HepG2 (cell line): ENCODE data around the gene CNPY4. TPM values are rescaled to one million over a fixed set of nuclear protein-coding genes. Genes with fewer than 3 reads are reported as not detected.

Experiments
- CEBPG ChIP-seq: IDR thresholded peaks from 2 replicates; pipeline ENCODE4 v1.6.1; 2016
- DMAP1 ChIP-seq: IDR thresholded peaks from 2 replicates; pipeline ENCODE4 v1.6.1; 2016
- ELF1 ChIP-seq: sonication (generic); formaldehyde crosslinking; IDR thresholded peaks from 2 replicates; pipeline ENCODE4 v1.4.0; 2020; ENCODE audit warnings: missing genetic modification reagents
- ELF4 ChIP-seq: sonication (generic); formaldehyde crosslinking; IDR thresholded peaks from 2 replicates; pipeline ENCODE4 v1.5.0; 2020; ENCODE audit warnings: missing genetic modification reagents, mild to moderate bottlenecking, moderate library complexity, borderline replicate concordance
- FOSL1 ChIP-seq: sonication (generic); formaldehyde crosslinking; IDR thresholded peaks from 2 replicates; pipeline ENCODE4 v1.9.0; 2021; ENCODE audit warnings: missing genetic modification reagents, borderline replicate concordance
- HNRNPUL1 ChIP-seq: fragments of 200-400 bp; formaldehyde crosslinking; IDR thresholded peaks from 2 replicates; pipeline ENCODE4 v1.6.1; 2017; ENCODE audit warnings: low read depth, mild to moderate bottlenecking, low read length, moderate library complexity
- PHF5A ChIP-seq: IDR thresholded peaks from one replicate; pipeline ENCODE4 v1.6.1; 2018; ENCODE audit warnings: low read depth, missing genetic modification reagents; ENCODE audit not compliant: unreplicated experiment
- ZNF564 ChIP-seq: sonication (generic); formaldehyde crosslinking; IDR thresholded peaks from 2 replicates; pipeline ENCODE4 v1.8.1; 2023; ENCODE audit warnings: mild to moderate bottlenecking, missing genetic modification reagents
- ZNF670 ChIP-seq: sonication (generic); formaldehyde crosslinking; IDR thresholded peaks from 2 replicates; pipeline ENCODE4 v1.8.0; 2022; ENCODE audit warnings: mild to moderate bottlenecking, missing genetic modification reagents, borderline replicate concordance
- ZNF746 ChIP-seq: sonication (generic); formaldehyde crosslinking; IDR thresholded peaks from 2 replicates; pipeline ENCODE4 v1.8.0; 2022; ENCODE audit warnings: mild to moderate bottlenecking, missing genetic modification reagents
- ZNF75D ChIP-seq: sonication (generic); formaldehyde crosslinking; IDR thresholded peaks from 2 replicates; pipeline ENCODE4 v1.8.1; 2023; ENCODE audit warnings: missing genetic modification reagents, mild to moderate bottlenecking, borderline replicate concordance
- ZNF850 ChIP-seq: sonication (generic); formaldehyde crosslinking; conservative IDR thresholded peaks from 2 replicates; pipeline ENCODE4 v1.9.0; 2021; ENCODE audit warnings: mild to moderate bottlenecking, missing genetic modification reagents
- polyA plus RNA-seq, 8 experiments: library from polyadenylated mRNA; depleted of rRNA in 3 of 8; stranded (reverse) in 7 of 8; unstranded in 1 of 8; fragments of >200 nt; fragmentation: Illumina TruSeq in 4 of 8; extraction: Trizol in 4 of 8; gene quantifications; 2 replicates each; pipeline versions ENCODE4 v1.2.1 to v1.2.3, GENCODE V29; 2011 to 2016; ENCODE audit warnings: low read depth in 4 of 8, missing spikeins in 1 of 8, mixed read lengths in 1 of 8; ENCODE audit not compliant: insufficient read depth in 1 of 8
- total RNA-seq, 5 experiments: library from RNA; depleted of rRNA; stranded (reverse); fragments of >200 nt; fragmentation: Illumina TruSeq; extraction: Trizol; gene quantifications; 2 replicates each; pipeline ENCODE4 v1.2.3, GENCODE V29; 2016; ENCODE audit warnings: low read depth in 1 of 5
- TF ChIP-seq, protein P1 (sequence below): sonication (generic); formaldehyde crosslinking; IDR thresholded peaks from 2 replicates; pipeline ENCODE4 v1.8.0; 2022; ENCODE audit warnings: mild to moderate bottlenecking, missing genetic modification reagents, moderate library complexity
- TF ChIP-seq, protein P2 (sequence below): sonication (generic); formaldehyde crosslinking; IDR thresholded peaks from 2 replicates; pipeline ENCODE4 v1.8.1; 2023; ENCODE audit warnings: mild to moderate bottlenecking, moderate library complexity, missing genetic modification reagents
- TF ChIP-seq, protein P3 (sequence below): fragments of 450-650 bp; IDR thresholded peaks from 2 replicates; pipeline ENCODE4 v1.6.1; 2017; ENCODE audit warnings: mild to moderate bottlenecking
- TF ChIP-seq, protein P4 (sequence below): sonication (generic); formaldehyde crosslinking; IDR thresholded peaks from 2 replicates; pipeline ENCODE4 v1.4.0; 2020; ENCODE audit warnings: missing genetic modification reagents
- TF ChIP-seq, protein P5 (sequence below): sonication (generic); formaldehyde crosslinking; IDR thresholded peaks from 2 replicates; pipeline ENCODE4 v1.4.0; 2020; ENCODE audit warnings: missing genetic modification reagents
- TF ChIP-seq, protein P6 (sequence below): IDR thresholded peaks from 2 replicates; pipeline ENCODE4 v1.6.1; 2016; ENCODE audit warnings: low read depth

CNPY4 gene
- total and polyA plus RNA-seq, 2 of the 13 experiments (the other 11 are each of a cell fraction or from before 2014, with no cell fraction given), result 6.2 to 12.7 TPM

DNA sequence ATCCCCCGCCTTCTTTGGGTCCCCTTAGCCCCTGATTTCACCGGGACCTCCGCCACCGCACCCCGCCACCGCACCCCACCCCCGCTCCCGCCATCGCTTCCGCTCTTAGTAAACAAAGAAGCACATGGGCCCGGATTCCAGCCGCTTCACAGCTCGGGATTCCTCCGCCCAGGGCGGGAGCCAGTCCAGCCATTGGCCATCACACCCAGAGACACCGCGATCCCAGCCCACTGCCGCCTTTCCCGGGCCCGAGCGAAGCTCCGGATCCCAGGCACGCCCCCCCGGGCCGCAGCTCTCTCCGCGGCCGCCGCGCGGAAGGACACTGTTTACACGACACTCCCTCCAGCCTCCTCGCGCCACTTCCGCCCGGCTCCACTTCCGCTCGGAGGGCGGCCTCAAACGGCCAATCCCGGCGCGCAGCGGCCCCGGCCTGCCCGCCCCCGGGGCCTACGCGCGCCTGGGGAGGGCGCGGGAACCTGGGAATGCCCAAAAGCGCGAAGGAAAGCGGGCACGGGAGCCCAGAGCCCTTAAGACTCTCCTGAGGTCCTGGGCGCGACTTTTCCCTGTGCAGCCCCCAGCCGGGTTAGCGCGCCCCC lies 18.9 kb upstream of the CNPY4 start (continued):
- TF ChIP-seq, protein P1, sequence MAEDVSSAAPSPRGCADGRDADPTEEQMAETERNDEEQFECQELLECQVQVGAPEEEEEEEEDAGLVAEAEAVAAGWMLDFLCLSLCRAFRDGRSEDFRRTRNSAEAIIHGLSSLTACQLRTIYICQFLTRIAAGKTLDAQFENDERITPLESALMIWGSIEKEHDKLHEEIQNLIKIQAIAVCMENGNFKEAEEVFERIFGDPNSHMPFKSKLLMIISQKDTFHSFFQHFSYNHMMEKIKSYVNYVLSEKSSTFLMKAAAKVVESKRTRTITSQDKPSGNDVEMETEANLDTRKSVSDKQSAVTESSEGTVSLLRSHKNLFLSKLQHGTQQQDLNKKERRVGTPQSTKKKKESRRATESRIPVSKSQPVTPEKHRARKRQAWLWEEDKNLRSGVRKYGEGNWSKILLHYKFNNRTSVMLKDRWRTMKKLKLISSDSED, result no peak
- TF ChIP-seq, protein P2, sequence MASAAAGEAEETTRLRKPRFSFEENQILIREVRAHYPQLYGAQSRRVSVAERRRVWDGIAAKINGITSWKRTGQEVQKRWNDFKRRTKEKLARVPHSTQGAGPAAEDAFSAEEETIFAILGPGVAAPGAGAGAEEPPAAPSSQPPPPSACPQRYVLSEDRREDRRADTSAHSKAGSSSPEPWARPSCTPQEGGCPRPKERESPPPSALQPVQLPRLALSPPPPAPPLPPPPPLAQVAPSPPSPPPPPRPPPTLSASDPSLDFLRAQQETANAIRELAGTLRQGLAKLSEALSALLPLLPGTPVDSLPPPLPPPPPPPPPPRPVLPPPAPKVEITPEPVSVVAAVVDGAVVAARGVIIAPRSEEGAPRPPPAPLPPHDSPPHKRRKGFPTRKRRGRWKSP, result peak; percentile 55; the same call in 1 of the 2 replicates
- TF ChIP-seq, protein P3, sequence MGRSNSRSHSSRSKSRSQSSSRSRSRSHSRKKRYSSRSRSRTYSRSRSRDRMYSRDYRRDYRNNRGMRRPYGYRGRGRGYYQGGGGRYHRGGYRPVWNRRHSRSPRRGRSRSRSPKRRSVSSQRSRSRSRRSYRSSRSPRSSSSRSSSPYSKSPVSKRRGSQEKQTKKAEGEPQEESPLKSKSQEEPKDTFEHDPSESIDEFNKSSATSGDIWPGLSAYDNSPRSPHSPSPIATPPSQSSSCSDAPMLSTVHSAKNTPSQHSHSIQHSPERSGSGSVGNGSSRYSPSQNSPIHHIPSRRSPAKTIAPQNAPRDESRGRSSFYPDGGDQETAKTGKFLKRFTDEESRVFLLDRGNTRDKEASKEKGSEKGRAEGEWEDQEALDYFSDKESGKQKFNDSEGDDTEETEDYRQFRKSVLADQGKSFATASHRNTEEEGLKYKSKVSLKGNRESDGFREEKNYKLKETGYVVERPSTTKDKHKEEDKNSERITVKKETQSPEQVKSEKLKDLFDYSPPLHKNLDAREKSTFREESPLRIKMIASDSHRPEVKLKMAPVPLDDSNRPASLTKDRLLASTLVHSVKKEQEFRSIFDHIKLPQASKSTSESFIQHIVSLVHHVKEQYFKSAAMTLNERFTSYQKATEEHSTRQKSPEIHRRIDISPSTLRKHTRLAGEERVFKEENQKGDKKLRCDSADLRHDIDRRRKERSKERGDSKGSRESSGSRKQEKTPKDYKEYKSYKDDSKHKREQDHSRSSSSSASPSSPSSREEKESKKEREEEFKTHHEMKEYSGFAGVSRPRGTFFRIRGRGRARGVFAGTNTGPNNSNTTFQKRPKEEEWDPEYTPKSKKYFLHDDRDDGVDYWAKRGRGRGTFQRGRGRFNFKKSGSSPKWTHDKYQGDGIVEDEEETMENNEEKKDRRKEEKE, result no peak
- TF ChIP-seq ZNF564 (CRISPR knock-in tag) (peak; percentile 85; the same call in 1 of the 2 replicates), CEBPG (CRISPR knock-in tag) (peak; percentile 23; the same call in 1 of the 2 replicates), ZNF746 (peak; percentile 83; the same call in 1 of the 2 replicates), DMAP1 (CRISPR knock-in tag) (peak; percentile 91), ELF1 (CRISPR knock-in tag) (peak; percentile 83), PHF5A (CRISPR knock-in tag) (no peak), ZNF850 (CRISPR knock-in tag) (peak; percentile 63; the same call in 1 of the 2 replicates), ZNF75D (CRISPR knock-in tag) (no peak), FOSL1 (CRISPR knock-in tag) (no peak), HNRNPUL1 (peak; percentile 88), ZNF670 (0 out of 2 replicates have a peak, but pooled peaks have one; percentile 63), ELF4 (CRISPR knock-in tag) (peak; percentile 76; the same call in 1 of the 2 replicates)
- TF ChIP-seq, protein P4, sequence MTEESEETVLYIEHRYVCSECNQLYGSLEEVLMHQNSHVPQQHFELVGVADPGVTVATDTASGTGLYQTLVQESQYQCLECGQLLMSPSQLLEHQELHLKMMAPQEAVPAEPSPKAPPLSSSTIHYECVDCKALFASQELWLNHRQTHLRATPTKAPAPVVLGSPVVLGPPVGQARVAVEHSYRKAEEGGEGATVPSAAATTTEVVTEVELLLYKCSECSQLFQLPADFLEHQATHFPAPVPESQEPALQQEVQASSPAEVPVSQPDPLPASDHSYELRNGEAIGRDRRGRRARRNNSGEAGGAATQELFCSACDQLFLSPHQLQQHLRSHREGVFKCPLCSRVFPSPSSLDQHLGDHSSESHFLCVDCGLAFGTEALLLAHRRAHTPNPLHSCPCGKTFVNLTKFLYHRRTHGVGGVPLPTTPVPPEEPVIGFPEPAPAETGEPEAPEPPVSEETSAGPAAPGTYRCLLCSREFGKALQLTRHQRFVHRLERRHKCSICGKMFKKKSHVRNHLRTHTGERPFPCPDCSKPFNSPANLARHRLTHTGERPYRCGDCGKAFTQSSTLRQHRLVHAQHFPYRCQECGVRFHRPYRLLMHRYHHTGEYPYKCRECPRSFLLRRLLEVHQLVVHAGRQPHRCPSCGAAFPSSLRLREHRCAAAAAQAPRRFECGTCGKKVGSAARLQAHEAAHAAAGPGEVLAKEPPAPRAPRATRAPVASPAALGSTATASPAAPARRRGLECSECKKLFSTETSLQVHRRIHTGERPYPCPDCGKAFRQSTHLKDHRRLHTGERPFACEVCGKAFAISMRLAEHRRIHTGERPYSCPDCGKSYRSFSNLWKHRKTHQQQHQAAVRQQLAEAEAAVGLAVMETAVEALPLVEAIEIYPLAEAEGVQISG (CRISPR knock-in tag), result peak; percentile 95
- TF ChIP-seq, protein P5, sequence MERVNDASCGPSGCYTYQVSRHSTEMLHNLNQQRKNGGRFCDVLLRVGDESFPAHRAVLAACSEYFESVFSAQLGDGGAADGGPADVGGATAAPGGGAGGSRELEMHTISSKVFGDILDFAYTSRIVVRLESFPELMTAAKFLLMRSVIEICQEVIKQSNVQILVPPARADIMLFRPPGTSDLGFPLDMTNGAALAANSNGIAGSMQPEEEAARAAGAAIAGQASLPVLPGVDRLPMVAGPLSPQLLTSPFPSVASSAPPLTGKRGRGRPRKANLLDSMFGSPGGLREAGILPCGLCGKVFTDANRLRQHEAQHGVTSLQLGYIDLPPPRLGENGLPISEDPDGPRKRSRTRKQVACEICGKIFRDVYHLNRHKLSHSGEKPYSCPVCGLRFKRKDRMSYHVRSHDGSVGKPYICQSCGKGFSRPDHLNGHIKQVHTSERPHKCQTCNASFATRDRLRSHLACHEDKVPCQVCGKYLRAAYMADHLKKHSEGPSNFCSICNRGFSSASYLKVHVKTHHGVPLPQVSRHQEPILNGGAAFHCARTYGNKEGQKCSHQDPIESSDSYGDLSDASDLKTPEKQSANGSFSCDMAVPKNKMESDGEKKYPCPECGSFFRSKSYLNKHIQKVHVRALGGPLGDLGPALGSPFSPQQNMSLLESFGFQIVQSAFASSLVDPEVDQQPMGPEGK (CRISPR knock-in tag), result peak; percentile 88
- TF ChIP-seq, protein P6, sequence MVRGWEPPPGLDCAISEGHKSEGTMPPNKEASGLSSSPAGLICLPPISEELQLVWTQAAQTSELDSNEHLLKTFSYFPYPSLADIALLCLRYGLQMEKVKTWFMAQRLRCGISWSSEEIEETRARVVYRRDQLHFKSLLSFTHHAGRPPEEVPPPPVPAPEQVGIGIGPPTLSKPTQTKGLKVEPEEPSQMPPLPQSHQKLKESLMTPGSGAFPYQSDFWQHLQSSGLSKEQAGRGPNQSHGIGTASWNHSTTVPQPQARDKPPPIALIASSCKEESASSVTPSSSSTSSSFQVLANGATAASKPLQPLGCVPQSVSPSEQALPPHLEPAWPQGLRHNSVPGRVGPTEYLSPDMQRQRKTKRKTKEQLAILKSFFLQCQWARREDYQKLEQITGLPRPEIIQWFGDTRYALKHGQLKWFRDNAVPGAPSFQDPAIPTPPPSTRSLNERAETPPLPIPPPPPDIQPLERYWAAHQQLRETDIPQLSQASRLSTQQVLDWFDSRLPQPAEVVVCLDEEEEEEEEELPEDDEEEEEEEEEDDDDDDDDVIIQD, result peak; percentile 45; the same call in 1 of the 2 replicates
